Chondrocyte (in vitro differentiated cells): ENCODE data around the gene FGD3. TPM values are rescaled to one million over a fixed set of nuclear protein-coding genes. Genes with fewer than 3 reads are reported as not detected.

Experiments
- DNase-seq: peaks from one replicate; pipeline ENCODE4 v3.0.0; 2021; ENCODE audit warnings: mixed read lengths, low spot score
- H3K27ac Mint-ChIP-seq: one replicate; pipeline ENCODE4 v1.8.0; 2021; ENCODE audit warnings: mild to moderate bottlenecking, moderate library complexity, mixed read lengths; ENCODE audit not compliant: unreplicated experiment
- H3K27me3 Mint-ChIP-seq: 2 replicates; pipeline ENCODE4 v1.8.0; 2021; ENCODE audit warnings: low read depth, mixed read lengths
- H3K36me3 Mint-ChIP-seq: 2 replicates; pipeline ENCODE4 v1.8.0; 2021; ENCODE audit warnings: low read depth, mixed read lengths
- H3K4me1 Mint-ChIP-seq: 2 replicates; pipeline ENCODE4 v1.8.0; 2021; ENCODE audit warnings: low read depth, mild to moderate bottlenecking, mixed read lengths
- H3K4me3 Mint-ChIP-seq: one replicate; pipeline ENCODE4 v1.8.0; 2021; ENCODE audit warnings: mild to moderate bottlenecking, moderate library complexity, mixed read lengths; ENCODE audit not compliant: unreplicated experiment
- H3K9me3 Mint-ChIP-seq: 2 replicates; pipeline ENCODE4 v1.8.0; 2021; ENCODE audit warnings: low read depth, mixed read lengths
- total RNA-seq: library from RNA; stranded (reverse); gene quantifications from 3 replicates; pipeline ENCODE4 v1.2.1, GENCODE V29; 2021
- TF ChIP-seq, protein P1 (sequence below): fragments of 200-600 bp; sonication (generic); IDR thresholded peaks from 2 replicates; pipeline ENCODE4 v1.5.0; 2021; ENCODE audit warnings: antibody characterized with exemption, mild to moderate bottlenecking, moderate library complexity

FGD3 gene
- total RNA-seq, 1 donor from 2014 or later = not detected

DNA sequence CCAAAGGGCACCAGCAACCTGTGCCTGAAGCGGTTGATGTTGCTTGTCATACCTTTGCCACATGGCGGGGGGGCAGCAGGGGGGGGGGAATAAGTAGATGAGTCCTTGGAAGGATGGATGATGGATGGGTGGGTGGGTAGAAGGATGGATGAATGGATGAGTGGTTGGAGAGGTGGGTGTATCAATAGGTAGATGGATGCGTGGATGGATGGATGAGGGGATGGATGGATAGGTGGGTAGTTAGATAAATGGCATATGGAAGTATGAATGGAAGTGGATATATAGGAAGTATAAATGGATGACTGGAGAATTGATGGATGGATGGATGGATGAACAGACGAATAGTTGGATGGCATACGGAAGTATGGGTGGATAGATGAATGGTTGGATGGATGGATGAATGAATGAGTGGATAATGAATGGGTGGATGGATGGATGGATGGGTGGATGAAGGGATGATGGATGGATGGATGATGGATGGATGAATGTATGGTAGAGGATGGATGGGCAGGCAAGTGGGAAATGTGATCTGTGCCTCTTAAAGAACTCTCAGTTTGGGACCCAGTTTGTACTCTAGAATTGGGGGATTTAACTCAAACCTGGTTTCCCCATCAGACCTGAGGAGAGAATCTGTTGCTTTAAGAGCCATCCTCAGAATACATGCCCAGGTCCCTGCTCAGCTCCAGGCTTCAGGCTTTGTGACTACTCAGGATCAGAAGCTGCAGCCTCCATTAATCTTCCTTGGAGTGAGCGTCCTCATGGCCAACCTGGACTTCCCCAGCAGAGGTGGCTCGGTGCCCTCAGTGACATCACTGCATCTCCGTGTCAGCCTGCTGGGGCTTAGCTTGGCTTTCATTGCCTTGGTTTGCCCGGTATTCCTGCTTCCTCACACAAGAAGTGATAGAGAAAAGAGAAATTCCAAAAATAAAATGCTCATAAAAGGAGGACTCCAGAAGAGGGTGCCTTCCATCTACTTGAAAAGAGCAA is 83.6 kb downstream of the FGD3 start:
- Mint-ChIP-seq H3K36me3 (no peaks in the 10 kb centered on the region), H3K27me3 (peaks cover 31% of the 10 kb centered on the region), H3K9me3 (no peaks in the 10 kb centered on the region), H3K4me1 (peaks cover 3% of the 10 kb centered on the region), H3K27ac (no peak overlapping the region), H3K4me3 (no peak overlapping the region)
- TF ChIP-seq, protein P1, sequence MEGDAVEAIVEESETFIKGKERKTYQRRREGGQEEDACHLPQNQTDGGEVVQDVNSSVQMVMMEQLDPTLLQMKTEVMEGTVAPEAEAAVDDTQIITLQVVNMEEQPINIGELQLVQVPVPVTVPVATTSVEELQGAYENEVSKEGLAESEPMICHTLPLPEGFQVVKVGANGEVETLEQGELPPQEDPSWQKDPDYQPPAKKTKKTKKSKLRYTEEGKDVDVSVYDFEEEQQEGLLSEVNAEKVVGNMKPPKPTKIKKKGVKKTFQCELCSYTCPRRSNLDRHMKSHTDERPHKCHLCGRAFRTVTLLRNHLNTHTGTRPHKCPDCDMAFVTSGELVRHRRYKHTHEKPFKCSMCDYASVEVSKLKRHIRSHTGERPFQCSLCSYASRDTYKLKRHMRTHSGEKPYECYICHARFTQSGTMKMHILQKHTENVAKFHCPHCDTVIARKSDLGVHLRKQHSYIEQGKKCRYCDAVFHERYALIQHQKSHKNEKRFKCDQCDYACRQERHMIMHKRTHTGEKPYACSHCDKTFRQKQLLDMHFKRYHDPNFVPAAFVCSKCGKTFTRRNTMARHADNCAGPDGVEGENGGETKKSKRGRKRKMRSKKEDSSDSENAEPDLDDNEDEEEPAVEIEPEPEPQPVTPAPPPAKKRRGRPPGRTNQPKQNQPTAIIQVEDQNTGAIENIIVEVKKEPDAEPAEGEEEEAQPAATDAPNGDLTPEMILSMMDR = no peak
- no peak for DNase-seq

DNA sequence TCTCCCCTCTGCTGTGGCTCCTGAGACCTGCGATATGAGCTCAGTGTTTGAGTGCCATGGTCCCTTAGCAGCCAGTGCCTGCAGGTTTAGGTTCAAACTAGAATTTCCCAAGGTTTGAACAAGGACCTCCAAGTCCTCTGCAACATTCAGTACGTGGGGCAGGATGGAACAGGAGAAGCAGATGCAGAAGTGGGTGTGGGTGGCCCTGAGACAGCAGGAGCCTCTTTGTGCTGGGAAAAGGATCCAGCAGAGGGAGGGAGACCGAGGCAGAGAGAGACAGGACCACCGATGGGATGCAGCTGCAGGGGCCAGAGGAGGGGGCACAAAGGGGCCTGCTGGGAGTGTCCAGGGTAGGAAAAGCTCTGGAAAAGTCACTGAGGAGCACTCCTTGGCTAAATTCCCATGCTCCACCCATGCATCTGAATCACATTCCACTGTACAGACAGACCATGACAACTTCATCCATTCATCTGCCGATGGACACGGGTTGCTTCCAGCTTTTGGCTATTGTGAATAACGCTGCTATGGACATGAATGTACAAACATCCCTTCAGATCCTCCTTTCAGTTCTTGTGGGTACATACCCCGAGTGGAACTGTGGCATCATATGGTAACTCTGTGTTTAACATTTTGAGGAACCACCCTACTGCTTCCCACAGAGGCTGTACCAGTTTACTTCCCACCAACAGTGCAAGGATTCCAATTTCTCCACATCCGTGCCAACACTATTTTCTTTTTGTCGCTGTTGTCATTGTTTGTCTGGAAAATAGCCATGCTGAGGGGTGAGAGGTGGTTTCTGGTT is 84.5 kb downstream of the FGD3 start:
- TF ChIP-seq, protein P1 = no peak
- Mint-ChIP-seq H3K4me1 (peaks cover 3% of the 10 kb centered on the region), H3K9me3 (no peaks in the 10 kb centered on the region), H3K27ac (no peak overlapping the region), H3K27me3 (peaks cover 31% of the 10 kb centered on the region), H3K4me3 (no peak overlapping the region), H3K36me3 (no peaks in the 10 kb centered on the region)
- DNase-seq = no peak

DNA sequence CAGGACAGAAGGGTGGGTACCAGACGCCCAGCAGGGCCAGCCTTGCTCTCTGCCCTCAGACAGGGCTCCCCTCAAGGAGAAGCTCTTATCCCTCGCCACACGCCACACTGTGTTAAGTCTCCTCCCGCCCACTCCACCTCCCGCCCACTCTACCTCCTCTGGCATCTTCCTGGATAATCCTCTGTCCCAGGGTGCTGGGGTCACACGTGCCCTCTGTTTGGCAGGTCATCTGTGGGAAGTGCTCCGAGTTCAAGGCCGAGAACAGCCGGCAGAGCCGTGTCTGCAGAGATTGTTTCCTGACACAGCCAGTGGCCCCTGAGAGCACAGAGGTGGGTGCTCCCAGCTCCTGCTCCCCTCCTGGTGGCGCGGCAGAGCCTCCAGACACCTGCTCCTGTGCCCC is 85.2 kb downstream of the FGD3 start:
- H3K4me1 Mint-ChIP-seq = peaks cover 3% of the 10 kb centered on the region
- no peak for DNase-seq
- TF ChIP-seq, protein P1 = no peak
- H3K36me3 Mint-ChIP-seq = no peaks in the 10 kb centered on the region
- no peaks in the 10 kb centered on the region for H3K9me3 Mint-ChIP-seq
- no peak overlapping the region for H3K4me3 Mint-ChIP-seq
- H3K27me3 Mint-ChIP-seq = peaks cover 31% of the 10 kb centered on the region
- no peak overlapping the region for H3K27ac Mint-ChIP-seq

DNA sequence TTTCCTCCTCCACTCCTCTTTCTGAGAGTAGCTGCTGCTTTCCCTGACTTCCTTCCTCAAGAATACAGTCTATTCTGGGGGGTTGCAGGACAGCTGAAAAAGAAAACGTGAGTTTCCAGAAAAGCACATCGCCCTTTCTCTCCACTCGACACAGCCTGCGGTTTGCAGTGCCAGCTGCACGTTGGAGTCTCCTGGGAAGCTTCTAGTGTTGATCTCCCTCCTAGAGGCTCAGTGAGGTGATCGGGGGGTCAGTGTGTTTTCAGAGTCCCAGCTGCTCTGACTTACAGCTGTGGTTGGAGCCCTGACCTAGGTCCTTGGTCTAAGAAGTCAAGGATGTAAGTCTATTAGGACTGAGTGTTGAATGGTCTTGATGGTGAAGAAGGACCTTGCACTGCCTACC is 86.2 kb downstream of the FGD3 start:
- H3K4me1 Mint-ChIP-seq = peaks cover 3% of the 10 kb centered on the region
- no peak overlapping the region for H3K4me3 Mint-ChIP-seq
- DNase-seq = no peak
- no peak overlapping the region for H3K27ac Mint-ChIP-seq
- TF ChIP-seq, protein P1 = no peak
- no peaks in the 10 kb centered on the region for H3K36me3 Mint-ChIP-seq
- H3K9me3 Mint-ChIP-seq = no peaks in the 10 kb centered on the region
- peaks cover 31% of the 10 kb centered on the region for H3K27me3 Mint-ChIP-seq

DNA sequence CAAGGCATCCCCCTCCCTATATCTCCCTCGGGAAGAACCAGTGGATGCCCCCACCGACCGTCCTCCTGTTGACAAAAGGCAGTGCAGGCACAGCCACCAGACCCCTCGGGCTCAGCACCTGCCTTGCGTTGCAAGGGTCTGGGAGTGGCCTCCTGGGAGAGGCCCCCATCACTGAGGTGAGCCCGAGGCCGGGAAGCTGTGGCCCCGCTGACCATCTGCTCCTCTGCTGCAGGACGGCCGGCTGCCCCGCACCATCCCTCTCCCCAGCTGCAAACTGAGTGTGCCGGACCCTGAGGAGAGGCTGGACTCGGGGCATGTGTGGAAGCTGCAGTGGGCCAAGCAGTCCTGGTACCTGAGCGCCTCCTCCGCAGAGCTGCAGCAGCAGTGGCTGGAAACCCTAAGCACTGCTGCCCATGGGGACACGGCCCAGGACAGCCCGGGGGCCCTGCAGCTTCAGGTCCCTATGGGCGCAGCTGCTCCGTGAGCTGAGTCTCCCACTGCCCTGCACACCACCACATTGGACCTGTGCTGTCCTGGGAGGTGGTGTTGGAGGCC is 87.9 kb downstream of the FGD3 start:
- H3K27me3 Mint-ChIP-seq = peaks cover 34% of the 10 kb centered on the region
- H3K4me1 Mint-ChIP-seq = peaks cover 3% of the 10 kb centered on the region
- no peak overlapping the region for H3K27ac Mint-ChIP-seq
- no peaks in the 10 kb centered on the region for H3K9me3 Mint-ChIP-seq
- TF ChIP-seq, protein P1 = no peak
- H3K36me3 Mint-ChIP-seq = no peaks in the 10 kb centered on the region
- DNase-seq = peak; percentile 77
- H3K4me3 Mint-ChIP-seq = no peak overlapping the region
